Measurements from ENCODE around the gene ENDOU. TPM values are rescaled to one million over a fixed set of nuclear protein-coding genes. Genes with fewer than 3 reads are reported as not detected.

ENDOU gene
- total RNA-seq, 4 donors from 2014 or later: 0.32 TPM; not detected in 3

DNA sequence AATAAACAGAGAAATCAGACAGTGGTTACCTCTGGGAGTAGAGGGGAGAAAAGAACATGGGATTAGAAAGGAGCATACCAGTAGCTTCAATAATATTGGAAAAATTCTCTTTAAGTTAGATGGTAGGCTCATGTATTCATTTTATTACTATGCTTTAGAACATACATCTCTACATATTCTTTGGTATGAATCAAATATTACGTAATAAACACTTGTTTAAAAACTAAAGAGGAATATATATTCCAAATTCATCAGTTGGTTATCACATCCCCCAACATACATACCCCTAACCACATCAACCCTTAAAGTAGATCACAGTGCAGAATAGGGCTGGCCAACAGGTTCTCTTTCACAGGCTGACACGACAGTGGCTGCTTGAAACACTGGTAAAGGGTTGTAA lies 25.0 kb downstream of the ENDOU start:
- Histone ChIP-seq H3K27ac (no peak overlapping the region), H3K4me1 (peaks cover 0 to 16% (median 8%) of the 10 kb centered on the region in 4 donors), H3K4me3 (no peak overlapping the region), H3K9me3 (no peaks in the 10 kb centered on the region), H3K27me3 (no peaks in the 10 kb centered on the region), H3K36me3 (peaks cover 0 to 38% (median 4%) of the 10 kb centered on the region in 4 donors)
- in situ Hi-C loops (cut with MboI; ENCODE audit: low pct_ligation_motif_present in 1 of 4, low pct_unique_long_range_greater_than_20kb in 1 of 4, low sequenced_read_pairs in 3 of 4): no loop called here
- TF ChIP-seq POLR2A (IDR thresholded peaks at IDR 0.05): no peak
- TF ChIP-seq, protein P1, sequence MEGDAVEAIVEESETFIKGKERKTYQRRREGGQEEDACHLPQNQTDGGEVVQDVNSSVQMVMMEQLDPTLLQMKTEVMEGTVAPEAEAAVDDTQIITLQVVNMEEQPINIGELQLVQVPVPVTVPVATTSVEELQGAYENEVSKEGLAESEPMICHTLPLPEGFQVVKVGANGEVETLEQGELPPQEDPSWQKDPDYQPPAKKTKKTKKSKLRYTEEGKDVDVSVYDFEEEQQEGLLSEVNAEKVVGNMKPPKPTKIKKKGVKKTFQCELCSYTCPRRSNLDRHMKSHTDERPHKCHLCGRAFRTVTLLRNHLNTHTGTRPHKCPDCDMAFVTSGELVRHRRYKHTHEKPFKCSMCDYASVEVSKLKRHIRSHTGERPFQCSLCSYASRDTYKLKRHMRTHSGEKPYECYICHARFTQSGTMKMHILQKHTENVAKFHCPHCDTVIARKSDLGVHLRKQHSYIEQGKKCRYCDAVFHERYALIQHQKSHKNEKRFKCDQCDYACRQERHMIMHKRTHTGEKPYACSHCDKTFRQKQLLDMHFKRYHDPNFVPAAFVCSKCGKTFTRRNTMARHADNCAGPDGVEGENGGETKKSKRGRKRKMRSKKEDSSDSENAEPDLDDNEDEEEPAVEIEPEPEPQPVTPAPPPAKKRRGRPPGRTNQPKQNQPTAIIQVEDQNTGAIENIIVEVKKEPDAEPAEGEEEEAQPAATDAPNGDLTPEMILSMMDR (IDR thresholded peaks at IDR 0.05): no peak
- no peak for TF ChIP-seq POLR2AphosphoS5 (IDR thresholded peaks at IDR 0.05)
- no peak for TF ChIP-seq EP300 (IDR thresholded peaks at IDR 0.05; ENCODE audit: low read depth)
- intact Hi-C loops (cut with DNase I; ENCODE audit: low total_unique reads): no loop called here
- 88 to 96% methylated on average over 2 of the region's 2 CpGs for WGBS, 2 donors (ENCODE audit: low coverage in 1 of 2)
- no peak for DNase-seq

DNA sequence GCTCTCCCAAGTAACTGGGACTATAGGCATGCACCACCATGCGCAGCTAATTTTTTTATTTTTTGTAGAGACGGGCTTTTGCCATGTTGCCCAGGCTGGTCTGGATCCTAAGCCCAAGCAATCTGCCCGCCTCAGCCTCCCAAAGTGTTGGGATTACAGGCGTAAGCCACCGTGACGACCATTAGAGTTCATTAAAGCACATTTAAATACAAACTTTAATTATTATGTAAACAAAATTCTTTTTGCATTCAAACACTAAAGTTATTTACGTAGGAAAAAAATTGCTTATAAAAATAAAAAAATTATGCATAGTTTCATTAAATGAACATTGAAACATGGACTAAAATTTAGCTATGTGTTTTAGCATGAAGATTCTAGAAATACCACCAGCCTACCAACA lies 26.7 kb downstream of the ENDOU start:
- TF ChIP-seq POLR2AphosphoS5 (IDR thresholded peaks at IDR 0.05) (no peak), POLR2A (IDR thresholded peaks at IDR 0.05) (no peak), EP300 (IDR thresholded peaks at IDR 0.05; ENCODE audit: low read depth) (no peak)
- TF ChIP-seq, protein P1 (IDR thresholded peaks at IDR 0.05): no peak
- 94% methylated on average over 7 of the region's 7 CpGs for WGBS, 2 donors (ENCODE audit: low coverage in 1 of 2)
- Histone ChIP-seq H3K9me3 (no peaks in the 10 kb centered on the region), H3K27me3 (no peaks in the 10 kb centered on the region), H3K4me1 (peaks cover 0 to under 1% (median 0%) of the 10 kb centered on the region in 4 donors), H3K27ac (no peak overlapping the region), H3K4me3 (no peak overlapping the region), H3K36me3 (peaks cover 0 to 38% (median 4%) of the 10 kb centered on the region in 4 donors)
- intact Hi-C loops (cut with DNase I; ENCODE audit: low total_unique reads): no loop called here
- in situ Hi-C loops (cut with MboI; ENCODE audit: low pct_ligation_motif_present in 1 of 4, low pct_unique_long_range_greater_than_20kb in 1 of 4, low sequenced_read_pairs in 3 of 4): no loop called here
- no peak for DNase-seq

DNA sequence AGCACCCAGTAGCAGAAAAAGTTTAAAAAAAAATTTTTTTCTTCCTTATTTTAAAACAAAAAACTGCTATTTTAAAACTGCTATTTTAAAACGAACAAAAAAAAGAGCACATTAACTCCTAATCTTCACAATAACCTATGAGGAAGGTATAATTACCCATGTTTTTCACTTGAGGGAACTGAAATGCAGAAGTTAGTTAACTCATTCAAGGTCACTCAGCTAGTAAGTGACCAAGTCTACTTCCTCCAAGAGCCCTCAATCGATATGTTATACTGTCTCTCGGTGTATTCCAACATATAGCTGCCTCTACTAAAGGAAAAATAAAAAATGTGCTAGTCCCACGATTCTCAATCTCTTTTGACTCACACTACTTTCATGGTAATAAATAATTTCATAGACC lies 27.2 kb downstream of the ENDOU start:
- DNase-seq: no peak
- peaks cover 0 to 38% (median 4%) of the 10 kb centered on the region in 4 donors for H3K36me3 ChIP-seq
- H3K27ac ChIP-seq: no peak overlapping the region
- no peak overlapping the region for H3K4me3 ChIP-seq
- intact Hi-C loops (cut with DNase I; ENCODE audit: low total_unique reads): no loop called here
- in situ Hi-C loops (cut with MboI; ENCODE audit: low pct_ligation_motif_present in 1 of 4, low pct_unique_long_range_greater_than_20kb in 1 of 4, low sequenced_read_pairs in 3 of 4): no loop called here
- TF ChIP-seq, protein P1 (IDR thresholded peaks at IDR 0.05): no peak
- no peak for TF ChIP-seq POLR2A (IDR thresholded peaks at IDR 0.05)
- TF ChIP-seq EP300 (IDR thresholded peaks at IDR 0.05; ENCODE audit: low read depth): no peak
- TF ChIP-seq POLR2AphosphoS5 (IDR thresholded peaks at IDR 0.05): no peak
- no peaks in the 10 kb centered on the region for H3K9me3 ChIP-seq
- no peaks in the 10 kb centered on the region for H3K4me1 ChIP-seq
- no peaks in the 10 kb centered on the region for H3K27me3 ChIP-seq
- WGBS, 2 donors (ENCODE audit: low coverage in 1 of 2): 59 to 65% methylated on average over 4 of the region's 4 CpGs

DNA sequence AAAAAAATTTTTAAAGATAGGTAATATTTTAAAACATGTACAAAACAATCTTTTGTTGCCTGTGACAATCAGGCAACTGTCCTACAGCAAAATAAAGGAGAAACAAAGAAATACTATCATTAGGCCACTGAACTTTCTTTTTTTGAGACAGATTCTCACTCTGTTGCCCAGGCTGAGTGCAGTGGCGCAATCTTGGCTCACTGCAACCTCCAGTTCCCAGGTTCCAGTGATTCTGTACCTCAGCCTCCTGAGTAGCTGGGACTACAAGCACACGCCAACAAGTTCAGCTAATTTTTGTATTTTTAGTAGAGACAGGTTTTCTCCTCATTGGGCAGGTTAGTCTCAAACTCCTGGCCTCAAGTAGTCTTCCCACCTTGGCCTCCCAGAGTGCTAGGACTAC lies 36.1 kb downstream of the ENDOU start:
- TF ChIP-seq, protein P1 (IDR thresholded peaks at IDR 0.05): no peak
- no peak for TF ChIP-seq EP300 (IDR thresholded peaks at IDR 0.05; ENCODE audit: low read depth)
- no peak for TF ChIP-seq POLR2AphosphoS5 (IDR thresholded peaks at IDR 0.05)
- no peak for TF ChIP-seq POLR2A (IDR thresholded peaks at IDR 0.05)
- in situ Hi-C loops (cut with MboI; ENCODE audit: low pct_ligation_motif_present in 1 of 4, low pct_unique_long_range_greater_than_20kb in 1 of 4, low sequenced_read_pairs in 3 of 4) (loop anchor here in 1 of 4 donors (10.0 kb wide), 1 partner anchor 654 kb away; no protein-coding TSS in a partner anchor), intact Hi-C loops (cut with DNase I; ENCODE audit: low total_unique reads) (loop anchor here (10.0 kb wide), 1 partner anchor 654 kb away; no protein-coding TSS in a partner anchor)
- Histone ChIP-seq H3K4me1 (no peaks in the 10 kb centered on the region), H3K36me3 (peaks cover 0 to 10% (median 3%) of the 10 kb centered on the region in 4 donors), H3K27me3 (no peaks in the 10 kb centered on the region), H3K4me3 (no peak overlapping the region), H3K9me3 (no peaks in the 10 kb centered on the region), H3K27ac (no peak overlapping the region)
- WGBS, 2 donors (ENCODE audit: low coverage in 1 of 2): 96 to 100% methylated on average over 1 to 2 of the region's 2 CpGs
- DNase-seq: no peak
